NCI-H2196 (cell line): ENCODE data around the gene FXN.
"Not testable (repeated sequence)": the region's sequence is repeated elsewhere in the genome, so short reads cannot be mapped to it uniquely, and the experiment has no call there.

Experiments used
- DNase-seq: peaks from one replicate; lab custom pipeline; 2025; ENCODE audit not compliant: unreplicated experiment; lab: John Stamatoyannopoulos, UW

Gene FXN

DNA sequence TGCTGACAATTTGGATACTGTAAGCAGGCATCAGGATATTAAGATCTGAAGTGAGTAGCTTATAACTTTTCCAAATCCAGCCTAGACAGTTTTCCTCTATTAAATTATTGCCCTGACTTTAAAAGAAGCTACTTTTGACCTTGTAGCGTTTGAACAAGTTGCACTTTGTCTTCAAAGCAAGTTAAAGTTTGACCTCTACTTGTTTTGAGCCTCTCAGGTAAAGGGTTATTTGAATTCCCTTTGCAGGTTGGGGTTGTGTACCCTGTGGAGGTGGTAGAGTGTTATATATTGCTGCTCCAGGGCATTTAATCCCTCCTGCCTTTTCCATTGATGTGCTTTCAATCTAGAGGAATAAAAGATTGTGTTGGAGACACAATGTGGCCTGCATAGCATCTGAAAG lies 30.1 kb downstream of the FXN start:
- no peak for DNase-seq

DNA sequence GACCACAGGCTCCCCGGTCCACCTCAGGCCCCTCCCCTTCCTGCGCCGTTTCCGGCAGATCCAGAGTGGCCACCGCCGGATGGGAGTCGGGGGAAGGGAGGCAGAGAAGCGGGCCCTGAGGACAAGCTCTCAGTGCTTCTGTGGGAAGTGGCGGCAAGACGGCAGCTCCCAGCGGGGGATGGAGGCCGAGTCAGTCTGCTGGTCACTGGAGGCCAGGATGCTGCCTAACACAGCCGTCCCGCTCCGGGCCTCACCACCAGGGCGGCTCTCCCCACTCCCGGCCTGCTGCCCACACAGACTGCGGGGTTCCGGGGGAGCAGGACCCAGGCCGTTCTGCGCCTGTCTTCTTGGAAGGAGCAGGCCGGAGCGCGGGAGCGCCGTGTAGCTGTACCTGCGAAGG lies 31.4 kb downstream of the FXN start:
- DNase-seq = no peak

GRCh38 chr9:69070201-69070600 lies 34.6 kb downstream of the FXN start:
- DNase-seq = no peak

- no peak for DNase-seq
Observed at GRCh38 chr9:69071059-69071458, 35.5 kb downstream of the FXN start.

- no peak for DNase-seq
Observed at GRCh38 chr9:69073103-69073502, 37.6 kb downstream of the FXN start.

DNA sequence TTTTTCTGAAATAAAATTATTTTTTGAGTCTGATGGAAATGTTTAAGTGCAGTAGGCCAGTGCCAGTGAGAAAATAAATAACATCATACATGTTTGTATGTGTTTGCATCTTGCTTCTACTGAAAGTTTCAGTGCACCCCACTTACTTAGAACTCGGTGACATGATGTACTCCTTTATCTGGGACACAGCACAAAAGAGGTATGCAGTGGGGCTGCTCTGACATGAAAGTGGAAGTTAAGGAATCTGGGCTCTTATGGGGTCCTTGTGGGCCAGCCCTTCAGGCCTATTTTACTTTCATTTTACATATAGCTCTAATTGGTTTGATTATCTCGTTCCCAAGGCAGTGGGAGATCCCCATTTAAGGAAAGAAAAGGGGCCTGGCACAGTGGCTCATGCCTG lies 39.2 kb downstream of the FXN start:
- DNase-seq = no peak

DNA sequence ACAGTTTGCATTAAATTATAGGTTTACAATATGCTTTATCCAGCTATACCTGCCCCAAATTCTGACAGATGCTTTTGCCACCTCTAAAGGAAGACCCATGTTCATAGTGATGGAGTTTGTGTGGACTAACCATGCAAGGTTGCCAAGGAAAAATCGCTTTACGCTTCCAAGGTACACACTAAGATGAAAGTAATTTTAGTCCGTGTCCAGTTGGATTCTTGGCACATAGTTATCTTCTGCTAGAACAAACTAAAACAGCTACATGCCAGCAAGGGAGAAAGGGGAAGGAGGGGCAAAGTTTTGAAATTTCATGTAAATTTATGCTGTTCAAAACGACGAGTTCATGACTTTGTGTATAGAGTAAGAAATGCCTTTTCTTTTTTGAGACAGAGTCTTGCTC lies 41.0 kb downstream of the FXN start:
- DNase-seq = no peak

- no peak for DNase-seq
Observed at GRCh38 chr9:69078069-69078468, 42.5 kb downstream of the FXN start.

DNA sequence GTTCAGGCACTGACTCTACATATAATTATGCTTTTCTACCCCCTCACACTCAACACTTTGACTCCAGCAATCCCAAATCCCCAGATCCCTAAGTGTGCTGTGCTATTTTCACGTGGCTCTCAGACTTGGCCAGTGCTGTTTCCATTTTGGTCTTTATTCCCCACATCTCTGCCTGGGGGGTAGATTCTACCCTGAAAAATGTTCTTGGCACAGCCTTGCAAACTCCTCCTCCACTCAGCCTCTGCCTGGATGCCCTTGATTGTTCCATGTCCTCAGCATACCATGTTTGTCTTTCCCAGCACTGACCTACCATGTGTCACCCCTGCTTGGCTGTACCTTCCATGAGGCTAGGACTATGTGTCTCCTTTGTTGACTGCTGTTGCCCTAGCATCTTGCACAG lies 43.0 kb downstream of the FXN start:
- no peak for DNase-seq

DNA sequence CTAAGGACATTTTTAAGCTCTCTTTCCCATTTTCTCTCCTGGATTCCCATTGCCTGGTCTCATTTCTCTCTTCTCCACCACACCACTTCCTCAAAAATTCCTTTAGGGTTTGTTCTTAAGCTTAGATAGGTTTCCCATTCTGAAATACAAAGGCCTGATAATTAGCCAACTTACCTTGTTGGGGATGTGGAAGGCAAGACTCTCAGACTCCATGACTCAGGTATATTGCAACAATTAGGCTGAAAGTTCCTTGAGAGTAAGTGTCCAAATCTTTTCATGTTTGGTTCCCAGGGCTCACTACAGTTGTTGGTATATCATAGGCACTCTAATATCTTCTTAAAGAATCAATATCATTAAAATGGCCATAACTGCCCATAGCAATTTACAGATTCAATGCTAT lies 43.6 kb downstream of the FXN start:
- DNase-seq = no peak

- DNase-seq = no peak
Observed at GRCh38 chr9:69081261-69081660, 45.7 kb downstream of the FXN start.

GRCh38 chr9:69083321-69083720 lies 47.8 kb downstream of the FXN start:
- no peak for DNase-seq

DNA sequence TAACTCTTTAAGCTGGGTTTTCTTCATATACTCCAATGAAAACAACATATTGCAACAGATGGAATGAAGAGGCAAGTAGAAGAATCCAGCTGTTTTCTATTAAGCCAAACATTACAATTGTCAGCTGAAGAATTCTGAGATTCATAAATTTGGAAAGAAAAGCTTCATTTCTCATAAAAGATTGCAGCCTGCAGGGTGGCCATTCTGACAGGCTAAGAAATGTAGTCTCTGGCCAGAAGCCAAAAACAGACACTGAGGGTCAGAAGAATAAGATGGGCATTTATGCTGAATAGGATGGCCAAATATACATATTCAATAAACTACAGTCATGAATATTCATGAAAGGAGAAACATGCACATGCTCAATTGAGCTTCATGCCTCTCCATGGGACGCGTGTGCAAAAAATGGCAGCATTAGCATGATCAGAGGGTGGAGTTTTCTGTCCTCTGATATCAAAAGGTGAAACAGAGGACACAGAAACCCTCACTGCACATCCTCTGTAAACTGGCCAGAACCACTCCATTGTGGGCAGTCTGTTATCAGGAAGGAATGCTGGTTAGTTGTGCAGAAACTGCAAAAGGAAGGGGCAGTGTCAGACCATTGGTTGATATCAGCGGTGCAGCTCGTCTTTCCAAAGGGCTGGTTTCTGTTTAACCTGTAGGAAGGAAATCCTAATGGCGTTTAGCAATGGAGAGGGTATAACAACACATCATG lies 50.2 kb downstream of the FXN start:
- DNase-seq = no peak

DNA sequence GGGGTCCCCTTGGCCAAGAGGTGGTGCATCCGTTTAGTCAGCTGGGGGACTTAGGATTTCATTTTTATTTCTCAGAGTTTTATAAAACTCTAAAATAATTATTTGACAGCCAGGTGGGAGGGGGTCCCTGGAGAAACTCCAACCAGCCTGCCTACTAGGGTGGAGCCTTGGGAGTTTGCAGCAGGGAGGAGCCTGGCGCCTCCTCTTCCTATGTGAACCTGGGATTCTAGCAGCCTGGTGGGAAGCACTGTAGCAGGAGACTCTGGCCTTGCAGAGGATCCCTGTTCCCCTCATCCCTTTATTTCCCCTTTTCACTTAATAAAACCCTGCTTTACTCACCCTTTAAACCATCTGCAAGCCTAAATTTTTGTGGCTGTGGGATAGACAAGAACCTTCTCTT lies 50.8 kb downstream of the FXN start:
- DNase-seq = no peak

DNA sequence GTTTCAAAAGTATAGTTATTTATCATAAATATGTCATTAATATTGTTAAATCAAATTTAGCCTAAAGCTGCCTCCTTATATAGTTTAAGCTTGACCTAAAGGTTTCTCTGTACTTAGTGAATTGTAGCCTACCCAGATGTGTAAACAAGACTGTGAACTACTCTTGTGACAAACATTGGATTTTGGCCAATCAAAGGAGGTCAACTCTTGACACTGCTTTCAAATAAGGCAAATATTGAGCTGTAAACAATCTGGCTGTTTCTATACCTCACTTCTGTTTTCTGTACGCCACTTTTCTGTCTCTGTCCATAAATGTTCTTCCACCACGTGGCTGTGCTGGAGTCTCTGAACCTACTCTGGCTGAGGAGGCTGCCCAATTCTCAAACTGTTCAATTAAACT lies 51.2 kb downstream of the FXN start:
- peak; percentile 43 for DNase-seq

- DNase-seq = no peak
Observed at GRCh38 chr9:69089082-69089481, 53.5 kb downstream of the FXN start.

GRCh38 chr9:69089491-69089890 lies 53.9 kb downstream of the FXN start:
- no peak for DNase-seq

- no peak for DNase-seq
Observed at GRCh38 chr9:69090140-69090750, 54.7 kb downstream of the FXN start.

- no peak for DNase-seq
Observed at GRCh38 chr9:69090946-69091345, 55.4 kb downstream of the FXN start.

- DNase-seq = no peak
Observed at GRCh38 chr9:69093471-69094103, 58.0 kb downstream of the FXN start.

DNA sequence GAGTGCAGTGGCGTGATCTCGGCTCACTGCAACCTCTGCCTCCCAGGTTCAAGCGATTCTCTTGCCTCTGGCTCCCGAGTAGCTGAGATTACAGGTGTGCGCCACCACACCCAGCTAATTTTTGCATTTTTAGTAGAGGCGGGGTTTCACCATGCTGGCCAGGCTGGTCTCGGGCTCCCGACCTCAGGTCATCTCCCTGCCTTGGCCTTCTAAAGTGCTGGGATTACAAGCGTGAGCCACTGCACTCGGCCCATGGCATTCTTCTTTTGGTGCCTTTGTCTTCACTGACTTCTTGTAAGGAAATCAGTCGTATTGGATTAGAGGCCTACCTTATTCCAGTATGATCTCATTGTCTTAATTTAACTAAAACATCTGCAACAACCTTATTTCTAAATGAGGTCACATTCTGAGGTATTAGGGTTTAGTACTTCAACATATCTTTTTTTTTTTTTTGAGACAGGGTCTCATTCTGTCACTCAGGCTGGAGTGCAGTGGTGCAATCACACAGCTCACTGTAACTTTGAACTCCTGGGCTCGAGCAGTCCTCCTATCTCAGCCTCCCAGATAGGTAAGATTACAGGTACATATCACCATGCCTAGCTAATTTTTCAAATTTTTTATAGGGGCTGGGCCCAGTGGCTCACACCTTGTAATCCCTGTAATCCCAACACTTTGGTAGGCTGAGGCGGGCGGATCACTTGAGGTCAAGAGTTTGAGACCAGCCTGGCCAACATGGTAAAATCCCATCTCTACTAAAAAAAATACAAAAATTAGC lies 59.0 kb downstream of the FXN start:
- DNase-seq = not testable (repeated sequence)

DNA sequence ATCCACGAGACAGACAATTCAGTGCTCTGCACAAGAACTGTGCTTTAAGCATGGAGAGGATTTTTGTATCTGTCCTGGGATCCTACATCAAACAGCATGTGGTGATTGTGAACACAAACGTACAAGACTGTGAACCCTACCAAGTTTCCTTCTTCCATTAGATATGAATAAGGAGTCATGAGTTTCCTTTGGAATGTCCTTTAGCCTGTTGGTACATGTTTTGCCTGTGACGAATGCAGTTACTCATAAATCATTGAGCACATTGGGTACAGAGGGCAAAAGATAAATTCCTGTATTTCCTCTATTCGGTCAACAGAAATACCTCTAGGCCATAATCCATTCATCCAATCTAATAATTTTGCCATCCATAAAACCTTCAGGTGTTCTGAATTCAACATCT lies 61.5 kb downstream of the FXN start:
- no peak for DNase-seq
